GM18498 (cell line): Measurements from ENCODE around the gene RUBCN.
A peak's percentile ranks its signal among the peaks of the same experiment; 100 is the strongest.

Experiments used
- ATAC-seq: cut with Tn5 transposase; IDR thresholded peaks from one replicate; pipeline ENCODE4 v1.9.1; 2021; ENCODE audit warnings: mild to moderate bottlenecking, moderate library complexity; ENCODE audit not compliant: unreplicated experiment

The RUBCN gene

DNA sequence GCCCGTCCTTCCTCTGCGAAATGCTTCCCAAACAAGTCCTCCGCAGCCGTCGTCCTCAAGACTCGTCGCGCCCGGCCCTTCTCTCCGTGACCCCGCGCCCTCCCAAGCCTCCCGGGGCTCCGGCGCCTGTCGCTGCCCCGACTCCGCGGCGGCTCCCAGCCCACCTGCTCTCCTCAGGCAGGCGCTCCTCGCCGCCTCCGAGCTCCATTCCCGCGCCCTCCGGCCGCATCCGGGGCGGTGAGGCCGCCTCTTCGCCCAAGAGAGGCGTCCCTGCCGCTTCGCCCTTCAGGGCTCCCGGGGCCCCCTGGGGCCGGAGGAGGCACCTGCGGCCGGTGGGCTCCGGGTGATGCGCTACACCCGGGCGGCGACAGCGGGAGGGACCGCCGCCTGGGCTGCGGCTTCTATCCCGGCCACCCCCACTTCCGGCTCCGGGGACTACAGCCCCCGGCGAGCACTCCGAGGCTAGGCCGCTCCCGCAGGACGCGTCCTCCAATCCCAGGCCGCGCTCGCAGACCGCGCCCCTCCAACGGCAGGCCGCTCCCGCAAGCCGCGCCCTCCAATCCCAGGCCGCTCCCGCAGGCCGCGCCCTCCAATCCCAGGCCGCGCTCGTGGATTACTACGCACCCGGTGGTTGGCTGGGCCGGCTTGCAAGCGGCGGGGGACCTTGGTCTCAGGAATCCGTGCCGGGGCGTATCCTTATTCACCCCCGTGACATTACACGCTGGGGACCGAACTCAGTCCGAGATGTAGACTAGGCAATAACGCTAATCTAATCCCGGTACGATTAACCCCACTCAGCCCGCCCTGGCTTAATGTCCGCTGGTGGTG is at the start of gene RUBCN:
TSS of gene RUBCN (minus strand) at position 414 of the 828 bp plus-strand sequence. CDS start at position 229, 185 bp downstream.
- peak; percentile 85 for ATAC-seq

DNA sequence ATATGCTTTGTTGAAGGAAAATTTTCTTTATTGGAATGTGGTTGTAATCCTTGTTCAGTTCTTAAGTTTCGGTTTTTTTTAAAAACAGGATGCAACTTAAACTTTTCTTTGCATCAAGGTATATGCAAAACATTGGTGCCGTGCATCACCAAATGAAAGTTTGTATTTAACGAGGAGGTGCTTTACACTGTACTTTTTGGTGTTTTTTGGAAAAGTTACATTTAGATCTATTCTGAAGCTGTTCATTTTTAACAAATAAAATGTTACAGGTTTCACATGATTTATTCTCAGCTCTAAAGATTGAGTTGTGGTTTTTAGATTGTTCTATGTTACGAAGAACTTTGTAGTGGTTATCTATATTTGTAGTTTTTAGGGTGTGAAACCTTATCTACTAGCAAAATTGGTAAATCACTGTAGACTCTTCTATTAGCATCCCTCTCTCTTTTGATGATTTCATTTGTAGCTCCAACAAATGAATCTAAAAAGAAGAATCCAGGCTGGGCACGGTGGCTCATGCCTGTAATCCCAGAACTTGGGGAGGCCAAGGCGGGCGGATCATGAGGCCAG is 47.4 kb upstream of the RUBCN start:
- ATAC-seq, result no peak

GRCh38 chr3:197782230-197782629 is 45.5 kb upstream of the RUBCN start:
- peak; percentile 52 for ATAC-seq

DNA sequence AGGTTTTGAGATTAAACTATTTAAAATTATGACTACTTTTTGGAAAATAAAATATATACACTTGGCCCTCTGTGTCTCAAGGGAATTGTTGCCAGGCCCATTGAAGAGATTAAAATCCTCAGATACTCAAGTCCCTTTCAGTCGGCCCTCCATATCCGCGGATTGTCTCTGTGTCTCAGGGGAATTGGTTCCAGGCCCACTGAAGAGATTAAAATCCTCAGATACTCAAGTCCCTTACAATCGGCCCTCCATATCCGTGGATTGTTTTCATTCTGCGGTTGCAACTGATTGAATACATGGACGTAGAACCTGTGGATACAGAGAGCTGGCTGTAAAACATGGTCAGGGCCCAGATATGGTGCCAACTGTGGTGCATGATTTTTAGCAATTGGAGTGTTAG is 38.6 kb upstream of the RUBCN start:
- no peak for ATAC-seq

GRCh38 chr3:197761784-197762183 is 25.1 kb upstream of the RUBCN start:
- no peak for ATAC-seq

- ATAC-seq, result no peak
Measured at GRCh38 chr3:197758512-197758911, 21.8 kb upstream of the RUBCN start.

DNA sequence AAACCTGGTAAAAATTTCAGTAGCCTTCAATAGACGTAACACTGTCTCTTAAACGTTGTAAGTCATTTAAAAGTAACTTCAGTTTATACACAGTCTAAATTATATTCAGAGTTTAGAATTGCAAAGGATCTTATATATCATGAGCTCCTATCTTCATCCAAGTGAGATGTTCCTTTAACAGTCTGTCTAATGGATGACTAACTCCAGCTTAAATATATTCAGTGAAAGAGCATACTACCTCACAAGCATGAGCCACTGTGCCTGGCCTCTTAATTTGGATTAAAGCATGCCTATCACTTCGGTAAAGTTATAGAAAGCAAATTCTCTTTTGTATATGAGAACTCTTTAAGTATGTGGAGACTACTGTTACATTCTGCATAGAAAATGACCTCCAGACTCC is 20.0 kb upstream of the RUBCN start:
- no peak for ATAC-seq

DNA sequence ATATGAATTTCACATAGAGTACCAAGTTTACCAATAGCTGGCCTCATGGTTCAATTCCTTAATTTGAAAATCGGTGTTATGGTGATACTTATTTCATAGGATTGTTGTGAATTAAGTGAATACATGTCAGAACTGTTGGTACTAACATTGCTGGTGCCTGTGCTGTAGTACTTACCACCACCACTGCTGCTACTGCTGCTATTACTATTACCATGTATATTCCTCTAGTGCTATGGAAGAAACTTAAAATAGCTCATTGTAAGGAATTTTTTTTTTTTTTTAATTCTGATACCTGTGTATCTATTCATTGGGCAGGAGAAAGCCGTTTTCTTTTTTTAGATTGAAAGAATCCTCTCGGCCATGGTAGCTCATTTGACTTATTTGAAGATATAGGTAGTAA is 16.6 kb upstream of the RUBCN start:
- no peak for ATAC-seq

DNA sequence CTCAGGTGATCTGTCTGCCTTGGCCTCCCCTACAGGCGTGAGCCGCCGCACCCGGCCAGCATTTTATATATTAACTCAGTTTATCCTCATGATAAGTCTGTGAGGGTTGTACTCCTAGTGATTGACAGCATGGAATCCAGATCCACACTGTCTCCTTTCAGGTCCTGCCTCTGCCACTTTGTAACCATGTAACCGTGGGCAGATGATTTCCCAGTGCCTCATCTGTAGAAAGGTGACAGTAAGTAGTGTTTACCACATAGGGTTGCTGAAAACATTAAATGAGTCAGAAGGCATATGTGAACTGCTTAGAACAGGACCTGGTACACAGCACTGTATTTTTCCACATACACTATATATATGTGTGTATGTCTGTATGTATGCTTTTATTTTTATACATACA is 15.4 kb upstream of the RUBCN start:
- no peak for ATAC-seq

DNA sequence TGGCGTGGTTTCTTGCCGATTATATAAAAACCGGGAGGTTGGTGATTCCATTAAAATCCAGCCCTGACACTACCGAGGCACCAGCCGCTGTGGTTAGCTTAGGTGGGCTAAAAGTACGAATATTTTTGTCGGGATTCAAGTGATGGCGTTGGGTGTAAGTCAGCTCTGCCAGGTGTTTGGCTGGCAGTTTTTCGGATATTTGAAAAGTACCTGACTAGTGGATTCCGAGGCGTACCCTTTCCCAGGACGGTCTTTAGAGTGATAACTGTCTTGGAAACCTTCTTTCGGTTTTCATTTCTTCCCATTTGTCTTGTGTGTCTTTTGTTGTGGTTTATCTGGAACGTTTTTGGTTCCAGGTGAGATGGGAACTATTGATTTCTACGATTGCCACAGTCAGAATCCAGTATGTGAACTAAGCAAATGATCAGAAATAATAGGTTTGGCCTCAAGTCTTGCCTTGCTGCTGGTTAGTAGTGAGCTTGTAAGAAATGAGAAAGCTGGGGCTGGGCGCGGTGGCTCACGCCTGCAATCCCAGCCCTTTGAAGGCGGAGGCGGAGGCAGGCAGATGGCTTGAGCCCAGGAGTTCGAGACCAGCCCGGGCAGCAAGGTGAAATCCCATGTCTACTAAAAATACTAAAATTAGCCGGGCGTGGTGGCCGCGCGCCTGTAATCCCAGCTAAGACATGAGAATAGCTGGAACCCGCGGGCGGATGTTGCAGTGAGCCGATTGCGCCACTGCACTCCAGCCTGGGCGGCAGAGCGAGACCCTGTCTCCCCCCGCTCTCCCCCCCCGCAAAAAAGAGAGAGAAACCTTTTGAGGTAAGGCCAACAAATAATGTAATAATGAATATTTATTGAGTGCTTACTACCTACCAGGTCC is 14.4 kb upstream of the RUBCN start:
- no peak for ATAC-seq

- ATAC-seq, result peak; percentile 52
Measured at GRCh38 chr3:197750396-197750831, 13.7 kb upstream of the RUBCN start.

DNA sequence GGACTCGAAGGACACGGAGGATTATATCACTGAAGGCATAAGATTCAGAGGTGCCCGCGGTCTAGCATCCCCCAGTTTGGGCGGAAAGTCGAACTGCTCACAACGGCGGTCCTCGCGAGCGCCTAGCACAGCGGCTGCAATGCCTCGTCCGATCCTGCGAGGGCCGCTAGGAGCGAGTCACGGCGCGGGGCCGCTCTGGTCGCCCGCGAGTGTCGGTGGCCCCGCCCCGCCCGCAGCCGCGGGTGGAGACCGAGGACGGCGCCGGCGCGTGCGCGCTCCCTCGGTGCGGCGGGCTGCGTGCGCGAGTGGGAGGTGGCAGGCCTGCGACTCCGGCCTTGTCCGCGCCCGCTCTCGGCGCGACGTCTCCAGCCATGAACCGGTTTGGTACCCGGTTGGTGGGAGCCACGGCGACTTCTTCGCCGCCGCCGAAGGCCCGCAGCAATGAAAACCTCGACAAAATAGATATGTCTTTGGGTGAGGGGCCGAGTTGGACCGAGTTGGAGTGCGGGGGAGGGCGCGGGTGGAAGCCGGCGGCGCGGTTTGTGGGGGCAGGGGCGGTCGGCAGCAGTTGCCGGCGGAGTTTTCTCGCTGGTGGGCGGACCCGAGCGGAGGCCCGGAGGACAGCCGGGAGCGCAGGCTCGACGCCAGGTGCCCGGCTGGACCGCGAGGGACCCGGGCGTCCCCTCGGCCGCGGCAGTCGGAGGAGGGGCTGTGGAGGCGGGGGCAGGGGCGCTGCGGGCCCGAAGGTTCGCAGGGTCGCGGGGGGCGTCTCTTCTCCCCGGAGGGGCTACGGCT is 13.1 kb upstream of the RUBCN start, which contains the start of gene FYTTD1:
TSS of gene FYTTD1 (plus strand) at position 283 of the 795 bp plus-strand sequence. CDS start at position 372, 89 bp downstream.
- peak; percentile 82 for ATAC-seq

GRCh38 chr3:197749315-197749600 is 12.6 kb upstream of the RUBCN start:
- peak; percentile 35 for ATAC-seq

- ATAC-seq, result no peak
Measured at GRCh38 chr3:197748597-197749314, 12.1 kb upstream of the RUBCN start.

- ATAC-seq, result no peak
Measured at GRCh38 chr3:197746801-197747237, 10.1 kb upstream of the RUBCN start.

- ATAC-seq, result no peak
Measured at GRCh38 chr3:197746209-197746608, 9.5 kb upstream of the RUBCN start.

GRCh38 chr3:197742787-197743186 is 6.1 kb upstream of the RUBCN start:
- no peak for ATAC-seq

GRCh38 chr3:197737749-197738462 is 1.2 kb upstream of the RUBCN start:
- no peak for ATAC-seq

DNA sequence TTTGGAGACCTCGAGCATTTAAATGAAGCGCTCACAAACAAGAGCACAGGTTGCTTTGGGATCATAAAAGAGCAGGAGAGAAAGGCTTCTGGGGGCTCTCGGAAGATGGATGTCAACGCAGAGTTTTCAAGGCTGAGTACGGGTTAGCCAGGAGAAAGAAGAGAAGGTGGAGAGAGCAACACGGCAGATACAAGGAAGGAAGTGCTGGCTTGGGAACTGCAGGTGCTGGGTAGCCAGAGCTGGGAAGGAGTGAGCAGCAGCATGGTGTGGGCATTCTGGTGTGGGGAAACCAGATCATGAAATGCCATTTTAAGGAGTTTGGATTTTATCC is 580 bp upstream of the RUBCN start:
- ATAC-seq, result no peak
